Activated gamma-delta T cell treated with anti-CD3 and anti-CD28 coated beads, Interleukin-2, amount 50 U/mL, for 16 hours (primary cell): ENCODE measurements around the gene TMEM63A.
A peak's percentile ranks its signal among the peaks of the same experiment; 100 is the strongest.

Experiments used
- DNase-seq: peaks from one replicate; pipeline ENCODE4 v3.0.0-alpha.2; 2020; ENCODE audit warnings: low read depth

TMEM63A gene

DNA sequence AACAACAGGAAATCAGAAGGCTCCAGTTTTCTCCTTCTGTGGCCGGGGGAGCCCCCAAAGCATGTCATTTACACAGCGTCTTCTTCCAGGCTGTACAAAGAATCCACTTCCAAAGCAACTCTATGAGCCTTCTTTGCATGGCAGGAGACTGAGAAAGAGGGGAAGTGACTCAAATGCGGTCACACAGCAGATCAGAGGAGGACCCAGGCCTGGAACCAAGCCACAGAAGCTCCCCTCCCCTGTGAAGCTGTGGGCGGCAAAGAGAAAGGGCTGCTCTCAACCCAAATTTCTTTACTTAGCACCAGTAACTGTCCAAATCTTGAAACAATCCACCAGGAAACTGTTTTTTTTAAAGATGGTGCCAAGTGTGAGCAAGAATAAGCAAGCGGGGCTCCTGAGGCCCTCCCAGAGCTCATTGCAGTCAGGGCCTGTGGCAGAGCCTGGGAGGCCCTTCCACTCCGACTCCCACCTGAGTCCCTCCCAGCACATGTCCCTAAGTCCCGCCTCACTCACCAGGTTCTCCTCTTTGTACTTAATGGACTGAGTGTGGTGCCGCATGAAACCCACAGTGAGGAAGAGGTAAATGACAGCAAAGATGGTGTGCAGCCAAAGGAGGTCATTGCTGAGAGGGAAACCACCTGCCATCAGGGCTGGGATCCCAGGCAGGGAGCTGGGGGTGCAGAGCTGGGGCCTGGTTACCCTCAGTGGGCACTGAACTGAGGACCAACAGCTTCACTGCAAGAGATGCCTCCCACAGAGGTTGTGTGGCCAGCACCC, 15.9 kb downstream of the TMEM63A start:
- peak; percentile 59 for DNase-seq

DNA sequence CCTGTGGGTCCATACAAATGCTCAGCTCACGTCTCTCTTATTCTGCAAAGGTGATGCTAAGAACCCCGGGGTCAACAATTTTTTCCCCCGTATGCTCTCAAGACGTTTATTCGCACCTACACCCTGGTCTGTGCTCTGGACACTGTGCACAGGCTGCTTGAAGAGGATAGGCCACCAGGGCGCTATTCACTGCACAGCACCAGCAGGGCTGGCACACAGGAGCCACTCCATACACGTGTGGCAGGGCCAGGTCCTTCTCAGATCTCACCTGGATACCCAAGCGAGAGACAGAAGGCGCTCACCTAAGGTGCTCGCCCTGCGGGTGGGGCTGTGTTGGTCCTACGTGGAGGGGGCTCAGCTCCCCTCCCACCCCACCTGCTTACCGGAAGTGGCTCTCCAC, 16.7 kb downstream of the TMEM63A start:
- no peak for DNase-seq

DNA sequence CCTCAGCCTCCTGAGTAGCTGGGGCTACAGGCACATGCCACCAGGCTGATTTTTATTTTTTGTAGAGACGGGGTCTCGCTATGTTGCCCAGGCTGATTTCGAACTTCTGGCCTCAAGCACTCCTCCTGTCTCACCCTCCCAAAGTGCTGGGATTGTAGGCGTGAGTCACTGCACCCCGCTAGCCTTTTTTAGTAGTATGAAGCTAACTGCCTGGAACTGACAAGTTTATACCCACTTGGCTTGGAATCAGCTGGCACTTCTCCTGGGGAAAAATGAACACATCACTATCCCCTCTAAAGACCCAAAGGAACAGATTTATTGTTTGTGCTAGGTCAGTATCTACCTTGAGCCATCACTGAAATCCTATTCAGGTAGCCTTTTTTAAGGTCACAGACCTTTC, 19.0 kb downstream of the TMEM63A start:
- no peak for DNase-seq

DNA sequence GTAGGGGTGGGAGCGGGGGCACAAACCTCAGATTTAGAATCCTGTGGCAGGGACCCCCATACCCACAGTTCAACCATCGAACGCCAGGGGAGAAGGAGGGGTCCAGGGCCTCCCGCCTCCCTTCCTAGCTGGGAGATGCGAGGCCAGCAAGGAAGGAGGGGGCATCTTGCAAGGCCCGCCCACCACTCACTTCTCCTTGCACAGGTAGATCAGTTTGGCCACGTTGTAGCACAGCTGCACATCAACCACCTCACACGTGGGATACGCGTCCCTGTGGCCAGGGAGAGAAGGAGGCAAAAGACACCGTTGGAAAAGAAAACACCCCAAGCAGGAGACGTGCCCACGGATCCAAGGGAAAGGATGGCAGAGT, 19.6 kb downstream of the TMEM63A start:
- DNase-seq = no peak

DNA sequence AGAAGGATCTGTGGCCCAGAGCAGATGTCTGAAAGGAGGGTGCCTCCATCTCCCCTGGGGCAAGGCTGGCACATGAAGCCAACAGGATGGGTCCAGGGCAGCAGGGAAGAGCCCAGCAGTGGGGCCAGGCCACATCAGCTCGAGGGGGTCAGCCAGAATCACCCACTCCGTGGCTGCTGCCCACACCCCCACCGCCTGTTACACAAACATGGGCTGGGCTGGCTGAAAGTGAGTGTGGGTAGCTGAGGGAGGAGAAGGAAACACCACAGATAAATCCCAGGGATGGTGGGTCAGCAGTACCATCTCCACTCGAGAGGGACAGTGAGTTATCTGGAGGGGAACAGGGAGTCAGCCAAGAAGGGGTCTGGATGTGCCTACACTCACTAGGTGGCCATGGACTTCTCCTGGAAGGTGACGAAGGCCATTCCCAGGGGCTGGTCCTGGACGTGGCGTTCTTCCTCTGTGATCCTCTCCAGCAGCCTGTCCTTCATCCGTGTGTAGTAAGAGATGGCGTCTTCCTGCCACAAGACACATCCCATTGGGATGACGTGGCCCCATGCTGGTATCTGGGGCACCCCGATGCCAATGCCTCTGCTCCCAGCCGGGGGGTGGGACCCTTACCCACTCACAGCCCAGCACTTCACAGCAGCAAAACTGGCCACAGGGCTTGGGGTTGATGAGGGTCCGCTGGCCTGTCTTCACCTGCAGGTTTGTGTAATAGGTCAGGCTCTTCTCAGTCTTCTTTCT, 20.2 kb downstream of the TMEM63A start:
- no peak for DNase-seq

DNA sequence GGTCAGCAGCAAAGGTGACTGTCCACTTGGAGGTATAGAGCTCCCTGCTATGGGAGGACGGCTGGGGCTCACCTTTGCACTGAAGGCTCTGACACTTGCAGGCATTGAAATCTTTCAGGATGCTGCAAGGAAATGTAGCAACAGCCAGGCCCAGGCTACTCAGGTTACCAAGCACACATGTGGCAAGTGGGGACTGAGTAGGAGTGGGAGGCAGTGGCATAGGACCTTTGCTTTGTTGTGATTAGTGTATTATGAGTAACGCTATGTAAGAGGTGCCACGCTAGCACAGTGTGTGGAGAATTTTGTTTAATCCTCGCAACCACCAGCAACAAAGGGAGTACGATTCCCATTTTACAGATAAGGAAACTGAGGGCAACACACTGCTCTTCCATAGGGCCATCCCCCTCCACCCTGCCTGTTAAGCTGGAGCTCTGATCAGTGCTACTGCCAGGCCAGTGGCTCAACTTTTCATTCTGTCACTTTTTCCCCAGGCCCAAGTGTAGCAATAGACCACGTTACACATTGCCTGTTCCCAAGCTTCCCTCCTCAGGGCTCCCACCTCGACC, 21.2 kb downstream of the TMEM63A start:
- DNase-seq = no peak

DNA sequence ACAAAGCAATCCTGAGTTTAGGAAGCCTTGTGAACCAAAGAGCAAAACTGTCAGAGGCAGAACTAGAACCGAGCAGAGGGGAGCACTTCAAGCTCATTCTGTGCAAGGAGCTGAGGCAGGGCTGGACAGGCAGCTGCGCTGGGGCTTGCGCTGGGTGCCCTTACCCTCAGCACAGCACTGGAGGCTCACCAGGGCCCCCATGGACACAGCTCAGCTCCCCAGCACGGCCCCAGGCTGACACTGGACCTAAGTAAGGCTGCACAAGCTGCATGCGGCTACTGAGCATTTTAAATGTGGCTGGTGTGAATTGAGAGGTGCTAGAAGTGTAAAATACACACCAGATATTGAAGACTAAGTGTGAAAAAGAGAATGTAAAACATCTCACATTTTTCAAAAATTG, 22.1 kb downstream of the TMEM63A start:
- no peak for DNase-seq

DNA sequence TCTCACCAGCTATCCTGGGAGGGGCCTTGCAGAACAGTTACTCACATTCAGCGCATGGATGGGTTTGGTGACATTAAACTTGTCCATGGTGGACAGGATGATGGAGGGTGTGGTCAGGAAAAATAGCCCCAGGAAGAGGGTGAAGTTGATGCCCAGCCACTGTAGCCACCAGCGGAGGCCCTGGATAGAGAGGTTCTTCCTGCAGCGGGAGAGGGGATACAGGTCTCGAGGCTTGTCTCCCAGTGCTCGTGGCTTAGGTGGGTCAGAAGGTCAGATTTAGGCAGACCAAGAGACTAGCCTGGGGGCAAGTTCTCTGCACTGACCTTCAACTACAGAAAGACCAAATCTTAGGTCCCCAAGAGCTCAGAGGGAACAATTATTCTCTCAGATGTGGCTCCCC, 23.0 kb downstream of the TMEM63A start:
- no peak for DNase-seq

DNA sequence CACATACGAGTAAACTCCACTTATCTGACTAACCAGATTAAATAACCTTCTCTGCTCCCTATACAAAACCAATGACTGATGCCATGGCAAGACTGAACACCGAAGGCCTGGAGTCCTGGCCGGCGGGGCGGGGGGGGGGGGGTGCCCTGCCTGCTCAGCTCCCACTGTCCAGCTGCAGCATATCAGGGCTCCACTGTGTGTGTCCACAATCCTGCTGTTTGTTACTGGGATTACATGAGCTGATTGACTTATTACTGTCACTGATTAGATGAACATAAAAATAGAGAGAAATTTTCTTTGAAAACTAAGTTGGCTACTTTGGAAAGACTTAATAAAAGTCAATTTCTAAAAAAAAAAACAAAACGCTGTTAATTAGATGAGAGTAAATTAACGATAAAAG, 24.9 kb downstream of the TMEM63A start:
- no peak for DNase-seq

DNA sequence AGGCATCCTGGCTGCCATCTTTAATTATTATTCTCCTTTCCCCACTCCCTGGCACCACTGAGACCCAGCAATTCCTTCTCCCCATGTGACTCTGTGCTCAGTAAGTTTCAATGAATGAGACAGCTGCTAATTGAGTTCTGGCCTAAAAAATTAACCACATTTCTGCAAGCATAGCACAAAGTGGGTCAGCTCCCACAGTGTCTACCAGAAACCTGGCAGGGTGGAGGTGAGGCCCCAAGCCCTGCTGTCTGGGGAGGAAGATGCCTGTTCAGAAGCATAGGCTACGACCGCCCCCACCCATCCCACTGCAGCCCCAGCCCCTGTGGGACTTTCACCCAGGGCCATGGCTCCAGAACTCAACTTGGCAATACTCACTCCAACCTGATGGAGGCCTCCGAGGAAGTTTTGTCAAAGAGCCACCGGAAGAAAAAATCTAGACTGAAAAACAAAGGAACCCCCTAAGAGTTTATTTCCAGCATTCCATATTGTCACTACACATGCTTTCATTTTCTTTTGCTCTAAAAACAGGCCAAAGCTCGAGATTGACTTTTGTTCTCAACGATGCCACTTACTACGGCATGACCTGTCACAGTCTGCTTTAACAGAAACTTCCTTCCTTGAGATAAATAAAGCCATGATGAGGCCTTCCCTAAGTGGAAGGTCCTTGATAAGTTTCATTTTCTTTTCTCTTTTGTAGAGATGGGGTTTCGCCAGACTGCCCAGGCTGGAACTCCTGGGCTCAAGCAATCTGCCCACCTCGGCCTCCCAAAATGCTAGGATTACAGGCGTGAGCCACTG, 26.5 kb downstream of the TMEM63A start:
- no peak for DNase-seq

DNA sequence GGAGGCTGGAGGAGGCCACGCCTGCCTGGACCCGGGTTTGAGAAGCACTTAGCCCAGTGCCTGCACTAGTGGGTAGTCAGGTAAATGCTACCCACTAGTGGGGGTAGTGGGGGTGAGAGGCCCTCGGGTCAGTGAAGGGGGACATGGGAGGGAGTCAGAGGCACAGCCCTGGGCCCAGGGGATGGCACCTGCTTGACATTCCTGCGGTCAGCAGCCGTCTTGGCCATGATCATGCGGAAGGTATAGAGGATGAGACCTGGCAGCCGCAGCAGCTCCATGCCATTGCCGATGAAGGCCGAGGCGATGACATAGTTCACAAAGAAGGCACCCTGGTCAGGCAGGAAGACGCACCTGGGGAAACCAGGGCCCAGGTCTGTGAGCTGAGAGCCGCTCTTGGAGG, 28.7 kb downstream of the TMEM63A start:
- no peak for DNase-seq

DNA sequence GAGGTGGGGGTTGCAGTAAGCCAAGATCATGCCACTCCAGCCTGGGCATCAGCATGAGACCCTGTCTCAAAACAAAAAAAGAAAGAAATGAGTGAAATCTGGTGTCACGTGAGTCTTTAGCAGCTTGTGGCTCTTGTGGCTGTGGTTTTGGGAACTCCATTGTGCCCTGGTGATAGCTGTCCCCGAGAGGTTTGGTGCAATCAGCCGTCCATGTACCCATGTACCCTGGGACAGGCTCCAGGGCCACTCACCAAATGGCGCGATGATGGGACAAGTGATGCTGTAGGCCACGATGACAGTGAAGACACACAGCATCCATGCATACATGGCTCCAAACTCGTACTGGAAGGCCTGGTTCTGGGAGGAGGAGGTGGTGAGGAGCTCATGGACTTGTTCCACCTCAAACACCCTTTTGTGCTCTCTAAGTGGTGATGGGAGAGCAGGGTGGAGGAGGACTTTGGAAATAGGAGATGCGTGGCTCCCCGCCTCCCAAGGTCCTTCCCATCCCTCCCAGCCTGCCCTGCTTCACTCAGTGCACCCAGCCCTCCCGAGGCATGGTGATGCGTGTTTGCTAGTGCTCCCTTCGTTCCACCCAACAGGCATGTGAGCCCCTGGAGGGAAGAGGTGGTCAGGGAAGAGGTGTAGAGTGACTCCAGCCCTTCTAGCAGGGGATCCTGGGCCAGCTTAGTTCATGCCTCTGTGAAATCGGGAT, 29.6 kb downstream of the TMEM63A start:
- no peak for DNase-seq

DNA sequence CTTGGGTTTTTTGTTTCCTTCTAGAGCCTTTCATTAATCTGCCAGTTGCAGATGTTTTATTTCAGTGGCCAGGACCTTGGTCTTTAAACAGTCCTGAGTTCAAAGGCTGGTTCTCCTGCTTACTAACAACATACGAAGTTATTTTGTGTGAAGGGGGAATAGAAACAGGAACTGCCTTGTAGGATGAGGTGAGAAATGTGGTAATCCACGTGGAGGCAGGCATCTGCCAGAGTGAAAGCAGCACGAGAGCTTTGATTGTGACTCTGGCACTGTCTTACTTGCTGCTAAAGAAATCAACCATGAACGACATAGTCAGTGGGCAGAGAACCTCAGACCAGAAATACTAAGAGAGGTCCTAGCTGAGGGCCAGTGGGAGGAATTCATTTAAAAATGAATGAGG, 30.4 kb downstream of the TMEM63A start:
- no peak for DNase-seq

DNA sequence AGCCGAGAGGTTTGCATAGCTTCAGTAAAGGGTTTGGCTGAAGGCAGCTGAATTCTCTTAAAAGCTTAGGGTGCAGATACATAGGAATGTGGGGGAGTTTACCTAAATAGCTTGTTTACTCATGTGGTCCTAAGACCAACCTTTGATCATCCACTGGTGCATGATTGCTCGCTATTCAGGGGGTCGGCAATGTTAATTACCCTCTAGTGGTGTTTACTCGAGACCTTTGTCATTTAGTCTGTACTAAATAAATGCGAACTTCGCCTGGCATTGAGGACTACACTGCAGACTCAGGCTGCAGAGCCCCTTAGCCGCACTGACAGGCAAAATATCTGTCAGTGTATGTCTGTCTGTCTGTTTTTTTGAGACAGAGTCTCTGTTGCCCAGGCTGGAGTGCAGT, 31.8 kb downstream of the TMEM63A start:
- DNase-seq = no peak

DNA sequence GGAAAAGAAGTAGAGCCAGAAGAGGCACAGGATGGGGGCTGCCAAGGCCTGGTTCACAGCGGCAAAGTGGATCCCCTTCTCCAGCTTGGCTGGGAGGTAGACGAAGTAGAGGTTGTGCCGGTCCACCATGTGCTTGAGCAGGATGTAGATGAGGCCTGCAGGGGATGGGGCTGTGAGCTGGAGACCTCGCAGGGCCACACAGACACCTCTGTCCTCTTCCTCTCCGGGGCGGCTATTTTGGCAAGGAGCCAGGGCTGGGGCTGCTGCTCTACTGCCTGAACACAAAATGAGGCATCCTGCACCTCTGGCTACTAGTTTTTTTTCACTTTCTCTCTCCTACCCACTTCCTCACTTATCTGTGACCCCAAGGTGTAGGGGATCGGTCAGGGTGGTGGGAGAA, 32.3 kb downstream of the TMEM63A start:
- DNase-seq = peak; percentile 58

DNA sequence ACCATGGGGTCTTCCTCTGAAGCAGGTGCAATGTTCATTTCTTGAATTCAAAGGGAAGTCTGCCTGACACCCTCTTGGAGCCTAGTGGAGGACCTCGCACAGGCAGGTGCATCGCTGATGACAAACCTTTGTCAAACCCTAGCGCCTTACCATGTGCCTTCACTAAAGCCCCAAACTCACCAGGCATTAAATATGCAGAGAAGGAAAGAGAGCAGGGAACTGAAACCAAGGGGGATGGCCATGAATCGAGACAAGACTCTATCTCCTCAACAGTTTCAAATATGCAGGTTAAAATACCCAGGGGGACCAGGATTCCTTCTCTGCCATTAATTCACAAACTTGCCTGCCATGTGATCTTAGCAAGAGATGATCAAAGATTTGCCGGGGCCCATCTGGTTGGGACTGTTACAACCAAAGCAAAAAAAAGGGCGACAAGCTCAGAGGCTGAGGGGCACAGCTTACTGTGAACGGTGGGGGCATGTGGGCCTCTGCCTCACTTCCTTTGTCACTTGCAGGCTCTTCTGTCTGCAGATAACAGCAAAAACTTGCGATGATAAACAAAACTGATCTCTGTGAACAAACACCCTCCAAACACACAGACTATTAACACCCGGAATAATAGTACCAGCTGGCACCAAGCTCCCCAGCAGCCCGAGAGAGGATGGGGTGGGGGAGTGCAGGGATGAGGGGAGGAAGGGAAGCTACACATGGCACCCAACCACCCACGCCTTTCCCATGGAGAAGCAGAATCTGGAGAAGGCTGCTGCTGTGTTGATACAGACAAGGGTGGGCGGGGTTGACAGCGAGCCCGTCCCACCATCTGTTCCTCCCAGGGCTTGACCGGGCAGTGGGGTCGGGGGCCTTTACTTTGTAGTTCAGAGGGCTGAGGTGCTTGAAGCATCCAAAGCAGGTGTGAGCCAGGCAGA, 33.9 kb downstream of the TMEM63A start:
- DNase-seq = peak; percentile 37

DNA sequence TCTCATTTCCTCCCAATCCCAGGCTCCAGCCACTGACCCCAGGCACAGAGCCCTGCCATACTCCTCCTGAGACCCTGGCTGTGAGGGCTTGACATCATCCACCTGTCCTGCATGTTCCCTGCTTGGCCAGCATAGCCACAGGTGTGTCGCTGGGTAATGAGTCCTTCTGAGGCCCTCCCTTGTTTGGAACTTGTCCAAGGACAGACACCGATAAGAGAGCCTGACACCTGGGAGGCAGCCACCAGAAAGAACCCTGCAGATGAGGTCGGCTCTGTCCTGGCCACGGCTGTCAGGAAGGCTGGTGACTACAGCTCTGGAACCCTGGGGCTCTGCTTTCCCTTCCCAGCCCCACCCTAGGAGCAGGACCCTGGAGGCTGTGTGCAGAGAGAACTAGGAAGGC, 34.6 kb downstream of the TMEM63A start:
- no peak for DNase-seq

DNA sequence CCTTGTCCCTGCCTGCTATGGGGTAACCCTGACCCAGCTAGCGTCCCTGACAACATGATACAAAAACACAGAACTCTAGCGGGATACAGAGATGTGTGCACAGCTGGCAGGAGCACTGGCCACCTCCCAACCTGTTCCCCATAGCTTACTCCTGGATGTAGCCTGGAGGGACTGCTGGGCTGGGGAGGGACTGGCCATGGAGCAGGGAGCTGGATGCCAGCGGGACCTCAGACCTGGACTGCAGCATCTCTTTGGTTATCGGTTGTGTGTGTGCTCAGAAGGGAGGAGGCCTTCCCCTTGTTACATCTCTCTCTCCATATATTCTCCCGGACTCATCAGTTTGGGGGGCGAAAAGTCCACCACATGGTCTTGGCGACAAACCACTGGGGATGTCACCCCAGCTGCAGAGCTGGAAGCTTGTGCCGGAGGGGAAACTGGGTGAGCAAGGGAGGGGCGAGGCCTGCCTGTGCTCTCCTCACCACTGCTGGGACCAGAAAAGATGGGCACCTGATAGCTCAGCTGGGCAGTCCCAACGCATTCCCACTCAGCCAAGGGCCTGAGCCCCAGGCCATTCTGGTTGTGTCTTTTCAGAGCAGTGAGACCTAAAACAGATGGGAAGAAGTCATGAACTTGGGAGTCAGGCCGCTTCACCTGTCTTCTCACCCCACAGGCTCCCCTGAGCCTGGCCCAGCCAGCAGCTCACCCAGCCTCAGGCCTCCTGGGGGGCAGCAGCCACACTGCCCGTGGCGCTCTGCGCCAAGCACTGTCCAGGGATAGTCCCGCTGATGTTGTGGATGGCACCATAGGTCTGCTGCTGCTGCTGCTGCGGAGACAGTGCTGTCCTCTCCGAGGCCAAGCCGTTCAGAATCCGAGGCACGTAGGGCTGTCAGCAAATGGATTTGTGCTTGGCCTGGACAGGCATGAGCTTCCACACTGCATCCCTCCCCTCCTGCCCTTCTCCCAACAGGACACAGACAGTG, 35.6 kb downstream of the TMEM63A start:
- no peak for DNase-seq

DNA sequence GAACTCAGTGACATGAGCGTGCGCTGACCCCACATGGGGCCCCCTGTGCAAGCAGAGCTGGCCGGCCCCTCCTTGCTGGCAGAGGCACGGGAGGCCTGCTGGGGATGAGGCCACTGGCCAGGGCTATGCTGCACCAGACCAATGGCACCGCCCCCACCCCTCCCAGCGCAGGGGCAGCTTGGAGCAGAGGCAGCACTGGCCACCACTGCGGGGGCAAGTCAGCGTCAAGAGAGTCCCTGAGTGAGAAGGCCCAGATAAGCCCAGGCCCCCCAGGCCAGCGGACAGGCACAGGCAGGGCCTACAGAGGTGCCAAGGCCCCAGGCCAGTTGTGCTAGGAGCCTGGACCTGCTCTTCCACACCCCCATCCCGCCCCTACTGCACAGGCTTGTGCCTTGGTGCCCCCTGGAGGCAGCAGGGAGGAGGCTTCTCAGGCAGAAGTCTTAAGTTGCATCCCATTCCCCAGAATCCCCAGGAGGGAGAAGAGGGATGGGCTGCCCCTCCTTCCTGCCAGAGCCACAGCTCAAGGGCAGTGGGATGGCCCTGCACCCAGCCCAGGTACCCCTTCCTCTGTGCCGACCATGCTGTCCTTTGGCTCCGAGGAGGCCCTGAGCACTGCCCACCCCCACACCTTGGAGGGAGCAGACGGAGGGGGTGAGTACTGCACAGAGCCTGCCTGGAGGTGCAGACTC, 36.5 kb downstream of the TMEM63A start:
- no peak for DNase-seq
